Cardiac fibroblast (primary cell): ENCODE data around the gene CAVIN2.

Experiments used
- DNase-seq, 2 donors: peaks; one replicate each; pipeline versions ENCODE4 v3.0.0 to v3.0.0-alpha.2; 2010; ENCODE audit warnings: low read depth in 2 of 2
- H3K4me3 ChIP-seq, 2 donors: replicated peaks in 1 of 2; 1 replicate in 1 of 2; 2 replicates in 1 of 2; pipeline ENCODE4 v1.5.1; 2011; ENCODE audit warnings: low read depth in 2 of 2, low read length in 2 of 2, mild to moderate bottlenecking in 2 of 2, moderate library complexity in 1 of 2
- CTCF ChIP-seq: IDR thresholded peaks from one replicate; pipeline ENCODE4 v1.5.1; 2011; ENCODE audit warnings: low read depth, mild to moderate bottlenecking, low read length, inconsistent platforms

Gene CAVIN2

GRCh38 chr2:191803007-191803406 lies 43.9 kb downstream of the CAVIN2 start:
- DNase-seq, result no peak
- no peak overlapping the region for H3K4me3 ChIP-seq
- TF ChIP-seq CTCF, result no peak

- TF ChIP-seq CTCF, result no peak
- no peak for DNase-seq
- H3K4me3 ChIP-seq, result no peak overlapping the region
Measured at GRCh38 chr2:191802180-191802579, 44.7 kb downstream of the CAVIN2 start.

DNA sequence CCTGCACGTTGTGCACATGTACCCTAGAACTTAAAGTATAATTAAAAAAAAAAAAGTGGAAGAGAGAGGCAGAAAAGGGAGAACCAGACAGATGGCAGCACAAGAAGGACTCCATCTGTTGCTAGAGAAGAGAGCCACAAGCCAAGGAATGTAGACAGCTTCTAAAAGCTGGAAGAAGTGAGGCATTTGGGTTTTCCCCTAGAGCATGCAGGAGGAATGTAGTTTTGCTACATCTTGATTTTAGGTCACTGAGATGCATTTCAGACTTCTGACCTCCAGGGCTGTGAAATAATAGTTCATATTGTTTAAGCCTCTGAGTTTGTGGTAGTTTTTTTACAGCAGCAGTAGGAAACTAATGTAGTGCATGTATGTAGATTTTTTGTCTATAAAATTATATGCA lies 46.0 kb downstream of the CAVIN2 start:
- peak; percentile 13 to 19 for DNase-seq
- no peak overlapping the region for H3K4me3 ChIP-seq
- no peak for TF ChIP-seq CTCF

- DNase-seq, result no peak
- no peak for TF ChIP-seq CTCF
- H3K4me3 ChIP-seq, result no peak overlapping the region
Measured at GRCh38 chr2:191799526-191799925, 47.4 kb downstream of the CAVIN2 start.

DNA sequence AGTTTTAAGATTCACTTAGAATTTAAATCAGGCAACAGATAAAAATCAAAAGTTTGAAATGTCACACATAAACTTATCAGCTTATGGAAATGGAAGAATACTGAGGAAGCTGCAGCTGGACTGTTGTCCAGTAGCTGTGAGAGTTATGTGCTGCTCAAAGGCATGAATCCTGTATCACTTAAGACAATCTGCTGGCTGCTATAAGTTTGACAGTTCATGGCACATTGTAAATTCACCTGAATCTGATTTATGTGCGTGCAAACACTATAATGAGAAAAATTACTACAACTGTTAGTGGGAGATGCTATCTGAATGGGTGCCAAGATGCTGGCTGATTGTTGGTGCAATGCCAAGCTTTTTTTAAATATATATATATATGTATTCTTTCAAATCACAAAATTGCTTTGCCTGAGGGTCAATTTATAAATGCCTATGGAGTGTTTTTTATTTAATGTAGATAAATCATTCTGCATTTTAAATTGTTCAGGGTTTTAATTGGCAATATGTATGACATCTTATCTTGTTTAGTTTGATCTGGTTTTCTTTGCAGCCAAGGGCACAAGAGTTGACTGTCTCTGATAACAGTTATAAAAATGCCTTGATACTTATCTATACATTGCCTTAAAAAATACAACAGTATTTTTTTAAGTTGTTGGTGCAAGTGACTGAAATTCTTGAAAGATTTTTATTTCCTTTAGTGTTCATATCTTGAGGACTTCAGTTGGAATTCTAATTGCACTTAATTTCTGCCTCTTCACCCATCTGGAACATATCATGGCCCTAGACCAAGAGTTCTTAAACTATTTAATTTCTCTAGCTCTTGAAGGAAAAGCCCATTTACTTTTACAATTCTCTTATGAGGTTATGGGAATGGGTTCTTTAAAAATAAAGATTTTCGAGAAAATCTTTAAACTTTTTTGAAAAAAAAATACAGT lies 48.7 kb downstream of the CAVIN2 start:
- no peak for TF ChIP-seq CTCF
- no peak overlapping the region for H3K4me3 ChIP-seq
- no peak for DNase-seq

DNA sequence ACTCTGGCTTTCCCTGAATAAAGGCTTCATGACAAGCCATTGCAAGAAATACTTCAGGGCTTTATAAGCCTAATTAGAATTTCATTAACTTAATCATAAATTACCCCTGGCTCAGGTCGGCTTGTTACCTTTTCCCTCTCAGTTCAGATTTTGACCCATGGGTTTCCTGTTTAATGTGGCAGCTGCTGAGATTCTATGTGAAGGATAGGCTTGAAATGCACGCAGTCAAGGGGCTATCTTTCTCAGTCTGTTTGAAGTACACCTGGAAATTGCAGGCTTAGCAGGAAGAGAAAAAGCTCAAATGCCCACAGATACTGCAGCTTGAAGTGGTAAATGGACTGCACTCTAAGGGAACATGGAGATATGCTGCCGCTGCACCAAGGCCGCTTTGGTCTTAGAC lies 49.4 kb downstream of the CAVIN2 start:
- TF ChIP-seq CTCF, result no peak
- no peak overlapping the region for H3K4me3 ChIP-seq
- no peak for DNase-seq
